ENCODE measurements around the gene NLGN1. TPM values are rescaled to one million over a fixed set of nuclear protein-coding genes. Genes with fewer than 3 reads are reported as not detected.
"Not testable (repeated sequence)": the region's sequence is repeated elsewhere in the genome, so short reads cannot be mapped to it uniquely, and the experiment has no call there.

Gene NLGN1
- total RNA-seq, 1 donor from 2014 or later = 3.9 TPM

- no peak for DNase-seq
- no peak overlapping the region for H3K4me3 ChIP-seq
- no peaks in the 10 kb centered on the region for H3K36me3 ChIP-seq
- no peak for ATAC-seq
- no peaks in the 10 kb centered on the region for H3K4me1 ChIP-seq
- H3K27ac ChIP-seq = no peak overlapping the region
- intact Hi-C loops (cut with DNase I) = no loop called here
- TF ChIP-seq, protein P1, sequence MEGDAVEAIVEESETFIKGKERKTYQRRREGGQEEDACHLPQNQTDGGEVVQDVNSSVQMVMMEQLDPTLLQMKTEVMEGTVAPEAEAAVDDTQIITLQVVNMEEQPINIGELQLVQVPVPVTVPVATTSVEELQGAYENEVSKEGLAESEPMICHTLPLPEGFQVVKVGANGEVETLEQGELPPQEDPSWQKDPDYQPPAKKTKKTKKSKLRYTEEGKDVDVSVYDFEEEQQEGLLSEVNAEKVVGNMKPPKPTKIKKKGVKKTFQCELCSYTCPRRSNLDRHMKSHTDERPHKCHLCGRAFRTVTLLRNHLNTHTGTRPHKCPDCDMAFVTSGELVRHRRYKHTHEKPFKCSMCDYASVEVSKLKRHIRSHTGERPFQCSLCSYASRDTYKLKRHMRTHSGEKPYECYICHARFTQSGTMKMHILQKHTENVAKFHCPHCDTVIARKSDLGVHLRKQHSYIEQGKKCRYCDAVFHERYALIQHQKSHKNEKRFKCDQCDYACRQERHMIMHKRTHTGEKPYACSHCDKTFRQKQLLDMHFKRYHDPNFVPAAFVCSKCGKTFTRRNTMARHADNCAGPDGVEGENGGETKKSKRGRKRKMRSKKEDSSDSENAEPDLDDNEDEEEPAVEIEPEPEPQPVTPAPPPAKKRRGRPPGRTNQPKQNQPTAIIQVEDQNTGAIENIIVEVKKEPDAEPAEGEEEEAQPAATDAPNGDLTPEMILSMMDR (IDR thresholded peaks at IDR 0.05) = no peak
- no peaks in the 10 kb centered on the region for H3K27me3 ChIP-seq (ENCODE audit: low read depth)
- H3K9me3 ChIP-seq = no peaks in the 10 kb centered on the region
Observed at GRCh38 chr3:174220775-174221554, 823.4 kb downstream of the NLGN1 start.

DNA sequence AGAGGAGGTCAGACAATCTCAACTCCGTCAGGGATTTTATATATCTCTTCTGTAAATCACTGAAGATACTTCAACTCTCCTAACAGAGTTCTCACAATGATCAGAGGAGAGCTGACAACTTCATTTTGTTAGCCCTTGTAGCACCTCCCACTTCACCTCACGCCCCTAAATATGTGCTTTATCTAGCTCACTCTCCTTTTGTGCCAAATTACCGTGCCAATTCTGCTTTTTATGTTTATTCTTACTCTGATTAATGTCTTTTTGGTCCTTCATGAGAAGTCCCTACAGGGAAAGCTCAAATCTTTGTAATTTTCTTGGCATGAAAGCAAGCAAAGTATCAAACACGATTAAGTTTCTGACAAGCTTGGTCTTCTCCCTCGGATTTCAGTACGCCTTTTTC is 825.5 kb downstream of the NLGN1 start:
- Histone ChIP-seq H3K36me3 (no peaks in the 10 kb centered on the region), H3K27ac (no peak overlapping the region), H3K27me3 (ENCODE audit: low read depth) (no peaks in the 10 kb centered on the region), H3K9me3 (no peaks in the 10 kb centered on the region), H3K4me1 (no peaks in the 10 kb centered on the region), H3K4me3 (no peak overlapping the region)
- TF ChIP-seq, protein P1 (IDR thresholded peaks at IDR 0.05) = no peak
- intact Hi-C loops (cut with DNase I) = no loop called here
- no peak for ATAC-seq
- DNase-seq = no peak

- no peaks in the 10 kb centered on the region for H3K36me3 ChIP-seq
- H3K4me3 ChIP-seq = no peak overlapping the region
- TF ChIP-seq, protein P1 (IDR thresholded peaks at IDR 0.05) = no peak
- no peaks in the 10 kb centered on the region for H3K4me1 ChIP-seq
- H3K9me3 ChIP-seq = no peaks in the 10 kb centered on the region
- ATAC-seq (no peak), DNase-seq (no peak)
- no peaks in the 10 kb centered on the region for H3K27me3 ChIP-seq (ENCODE audit: low read depth)
- intact Hi-C loops (cut with DNase I) = no loop called here
- H3K27ac ChIP-seq = no peak overlapping the region
Observed at GRCh38 chr3:174223626-174224025, 826.1 kb downstream of the NLGN1 start.

GRCh38 chr3:174229916-174230315 is 832.4 kb downstream of the NLGN1 start:
- Histone ChIP-seq H3K9me3 (no peaks in the 10 kb centered on the region), H3K4me3 (no peak overlapping the region), H3K36me3 (no peaks in the 10 kb centered on the region), H3K27ac (no peak overlapping the region), H3K4me1 (no peaks in the 10 kb centered on the region), H3K27me3 (ENCODE audit: low read depth) (no peaks in the 10 kb centered on the region)
- DNase-seq (no peak), ATAC-seq (no peak)
- TF ChIP-seq, protein P1 (IDR thresholded peaks at IDR 0.05) = no peak
- intact Hi-C loops (cut with DNase I) = no loop called here

DNA sequence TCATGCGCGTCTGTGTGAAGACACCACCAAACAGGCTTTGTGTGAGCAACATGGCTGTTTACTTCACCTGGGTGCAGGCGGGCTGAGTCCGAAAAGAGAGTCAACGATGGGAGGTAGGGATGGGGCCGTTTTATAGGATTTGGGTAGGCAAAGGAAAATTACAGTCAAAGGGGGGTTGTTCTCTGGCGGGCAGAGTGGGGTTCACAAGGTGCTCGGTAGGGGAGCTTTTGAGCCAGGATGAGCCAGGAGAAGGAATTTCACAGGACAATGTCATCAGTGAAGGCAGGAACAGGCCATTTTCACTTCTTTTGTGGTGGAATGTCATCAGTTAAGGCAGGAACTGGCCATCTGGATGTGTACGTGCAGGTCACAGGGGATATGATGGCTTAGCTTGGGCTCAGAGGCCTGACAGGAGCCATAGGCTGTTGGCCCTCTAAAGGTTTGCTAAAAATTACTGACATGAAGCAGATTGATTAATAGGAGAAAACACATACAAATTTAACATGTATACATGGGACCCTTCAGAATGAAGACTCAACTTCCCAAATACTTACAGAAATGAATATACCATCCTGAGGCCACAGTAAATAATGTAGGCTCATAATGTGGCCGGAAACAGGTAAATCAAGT is 834.6 kb downstream of the NLGN1 start:
- H3K4me1 ChIP-seq; DNase-seq; H3K27me3 ChIP-seq (ENCODE audit: low read depth); H3K9me3 ChIP-seq; H3K36me3 ChIP-seq; ATAC-seq; H3K4me3 ChIP-seq; intact Hi-C loops (cut with DNase I); H3K27ac ChIP-seq: not testable (repeated sequence)

Measured in lower lobe of right lung (tissue), 2 donors.